Ovary (tissue), 3 donors: ENCODE results near the gene RBFOX2.

Experiments used
- CTCF ChIP-seq, 3 donors: fragments of 450-650 bp in 2 of 3; fragments of 200-600 bp in 1 of 3; IDR thresholded peaks; one replicate each; pipeline versions ENCODE4 v1.5.1 to v1.8.0; 2016 to 2022; ENCODE audit warnings: antibody characterized with exemption in 3 of 3, mild to moderate bottlenecking in 1 of 3
- EP300 ChIP-seq: sonication (generic); formaldehyde crosslinking; IDR thresholded peaks from one replicate; pipeline ENCODE4 v1.6.1; 2017; ENCODE audit warnings: antibody characterized with exemption
- POLR2A ChIP-seq: fragments of 450-650 bp; IDR thresholded peaks from one replicate; pipeline ENCODE4 v1.6.1; 2017; ENCODE audit warnings: antibody characterized with exemption, mild to moderate bottlenecking, moderate library complexity
- donor health status: DM: no; HTN: no; CAD: no.

- peak; percentile 99 to 100 (median 99) for TF ChIP-seq CTCF (IDR thresholded peaks at IDR 0.05)
- no peak for TF ChIP-seq EP300
- no peak for TF ChIP-seq POLR2A
Observed at GRCh38 chr22:36065775-36066544, 37.3 kb upstream of the RBFOX2 start.
